H1 (cell line): ENCODE data around the gene NECTIN3. TPM values are rescaled to one million over a fixed set of nuclear protein-coding genes. Genes with fewer than 3 reads are reported as not detected.
A peak's percentile ranks its signal among the peaks of the same experiment; 100 is the strongest.

ENCODE experiments used
- CTCF ChIA-PET: fragments of 300-600 bp; sonication (Branson Sonifier 250); formaldehyde crosslinking; loops from one replicate; lab custom pipeline; 2021; ENCODE audit not compliant: partially characterized antibody; lab: Charles Lee
- POLR2A ChIA-PET: fragments of 300-600 bp; sonication (Branson Sonifier 250); formaldehyde crosslinking; loops from one replicate; lab custom pipeline; 2021; ENCODE audit warnings: inconsistent platforms; ENCODE audit not compliant: partially characterized antibody; lab: Charles Lee
- DNase-seq, 2 experiments: peaks; one replicate each; pipeline versions ENCODE4 v3.0.0 to v3.0.0-alpha.2; 2010 to 2022; ENCODE audit warnings: low spot score in 2 of 2, low read depth in 1 of 2, mixed read lengths in 1 of 2
- FAIRE-seq: peaks from 2 replicates; lab custom pipeline; 2011; peaks lifted over from hg19 to GRCh38; lab: Jason Lieb, UNC
- H2AFZ ChIP-seq: 2 replicates; pipeline ENCODE4 v1.8.1; 2012; ENCODE audit warnings: low read length, inconsistent platforms
- H2AK5ac ChIP-seq: 2 replicates; pipeline ENCODE4 v1.6.1; 2013; ENCODE audit warnings: low read depth, low read length
- H2BK120ac ChIP-seq: replicated peaks from 2 replicates; pipeline ENCODE3; 2013; ENCODE audit warnings: low read depth, low read length, inconsistent platforms
- H2BK12ac ChIP-seq: 2 replicates; pipeline ENCODE4 v1.6.1; 2013; ENCODE audit warnings: low read depth, low read length
- H2BK15ac ChIP-seq: 2 replicates; pipeline ENCODE4 v1.6.1; 2013; ENCODE audit warnings: low read length
- H2BK20ac ChIP-seq: 2 replicates; pipeline ENCODE4 v1.6.1; 2013; ENCODE audit warnings: low read length
- H2BK5ac ChIP-seq: 2 replicates; pipeline ENCODE4 v1.6.1; 2013; ENCODE audit warnings: low read depth, low read length
- H3K14ac ChIP-seq: 2 replicates; pipeline ENCODE4 v1.6.1; 2013; ENCODE audit warnings: inconsistent platforms; ENCODE audit not compliant: insufficient read length
- H3K18ac ChIP-seq: 2 replicates; pipeline ENCODE4 v1.6.1; 2013; ENCODE audit warnings: low read length; ENCODE audit errors: extremely low read depth
- H3K23ac ChIP-seq: 2 replicates; pipeline ENCODE4 v1.6.1; 2013; ENCODE audit warnings: inconsistent platforms; ENCODE audit not compliant: insufficient read length
- H3K23me2 ChIP-seq: 2 replicates; pipeline ENCODE4 v1.6.1; 2013; ENCODE audit warnings: low read depth, low read length
- H3K27ac ChIP-seq: 2 replicates; pipeline ENCODE4 v1.6.1; 2011; ENCODE audit warnings: low read depth, low read length, inconsistent platforms
- H3K27me3 ChIP-seq, 4 experiments: replicated peaks in 1 of 4; 1 replicate in 1 of 4; 2 replicates in 3 of 4; pipeline versions ENCODE4 v1.6.1 to v1.8.1; 2011 to 2013; ENCODE audit warnings: low read length in 3 of 4, mild to moderate bottlenecking in 3 of 4, inconsistent platforms in 2 of 4, mixed read lengths in 2 of 4, moderate library complexity in 1 of 4; ENCODE audit not compliant: control insufficient read depth in 3 of 4, insufficient read depth in 3 of 4; ENCODE audit errors: extremely low read depth in 1 of 4
- H3K36me3 ChIP-seq, 4 experiments: 2 replicates each; pipeline versions ENCODE4 v1.6.1 to v1.8.1; 2011 to 2013; ENCODE audit warnings: mild to moderate bottlenecking in 4 of 4, low read length in 3 of 4, moderate library complexity in 2 of 4, control low read depth in 1 of 4, inconsistent platforms in 1 of 4; ENCODE audit not compliant: insufficient read depth in 4 of 4, control insufficient read depth in 2 of 4
- H3K4ac ChIP-seq: replicated peaks from 2 replicates; pipeline ENCODE3; 2013; ENCODE audit warnings: low read length, low read depth, mixed read lengths, inconsistent platforms; ENCODE audit not compliant: insufficient read length
- H3K4me1 ChIP-seq, 4 experiments: replicated peaks in 1 of 4; 1 replicate in 1 of 4; 2 replicates in 3 of 4; pipeline versions ENCODE4 v1.6.1 to v1.8.1; 2011 to 2013; ENCODE audit warnings: low read length in 3 of 4, inconsistent platforms in 2 of 4, mixed read lengths in 1 of 4; ENCODE audit not compliant: insufficient read depth in 4 of 4, control insufficient read depth in 3 of 4
- H3K4me2 ChIP-seq, 2 experiments: 2 replicates each; pipeline versions ENCODE4 v1.6.1 to v1.8.1; 2011 to 2013; ENCODE audit warnings: low read depth in 2 of 2, low read length in 2 of 2, control low read depth in 1 of 2, inconsistent platforms in 1 of 2, mild to moderate bottlenecking in 1 of 2; ENCODE audit not compliant: insufficient read depth in 1 of 2
- H3K4me3 ChIP-seq, 4 experiments: fragments of 200-600, 300-600 bp in 1 of 4; sonication (generic), shearing (Covaris generic), sonication (Bioruptor Twin) in 1 of 4; 2 replicates each; pipeline versions ENCODE4 v1.5.1 to v1.8.1; 2011 to 2016; ENCODE audit warnings: low read length in 4 of 4, low read depth in 3 of 4, control low read depth in 2 of 4, inconsistent platforms in 2 of 4, mild to moderate bottlenecking in 2 of 4, mixed read lengths in 1 of 4, moderate library complexity in 1 of 4; ENCODE audit not compliant: insufficient read depth in 2 of 4; ENCODE audit errors: extremely low read depth in 1 of 4
- H3K56ac ChIP-seq: replicated peaks from 2 replicates; pipeline ENCODE3; 2013; ENCODE audit warnings: low read depth, mild to moderate bottlenecking, mixed read lengths, low read length, inconsistent platforms; ENCODE audit not compliant: insufficient read length
- H3K79me1 ChIP-seq: 2 replicates; pipeline ENCODE4 v1.6.1; 2013; ENCODE audit warnings: low read depth, low read length, control low read depth
- H3K79me2 ChIP-seq, 2 experiments: 2 replicates each; pipeline versions ENCODE4 v1.6.1 to v1.8.1; 2012 to 2013; ENCODE audit warnings: low read length in 2 of 2, mild to moderate bottlenecking in 2 of 2, inconsistent platforms in 1 of 2; ENCODE audit not compliant: insufficient read depth in 2 of 2, control insufficient read depth in 1 of 2
- H3K9ac ChIP-seq, 4 experiments: replicated peaks in 1 of 4; 1 replicate in 1 of 4; 2 replicates in 3 of 4; pipeline versions ENCODE4 v1.6.1 to v1.8.1; 2011 to 2013; ENCODE audit warnings: low read depth in 3 of 4, low read length in 3 of 4, control low read depth in 2 of 4, mild to moderate bottlenecking in 2 of 4, moderate library complexity in 2 of 4, inconsistent platforms in 1 of 4; ENCODE audit errors: extremely low read depth in 1 of 4
- H3K9me3 ChIP-seq, 2 experiments: 2 replicates each; pipeline versions ENCODE4 v1.6.1 to v1.8.1; 2012 to 2013; ENCODE audit warnings: mild to moderate bottlenecking in 2 of 2, moderate library complexity in 2 of 2, control low read depth in 1 of 2, inconsistent platforms in 1 of 2, low read depth in 1 of 2, low read length in 1 of 2, mixed read lengths in 1 of 2; ENCODE audit not compliant: insufficient read depth in 2 of 2
- H4K20me1 ChIP-seq, 2 experiments: replicated peaks in 1 of 2; 2 replicates each; pipeline versions ENCODE3 to v1.8.1; 2011 to 2013; ENCODE audit warnings: inconsistent platforms in 2 of 2, low read length in 2 of 2, mild to moderate bottlenecking in 1 of 2; ENCODE audit not compliant: insufficient read depth in 2 of 2, control insufficient read depth in 1 of 2
- H4K5ac ChIP-seq: 2 replicates; pipeline ENCODE4 v1.6.1; 2013; ENCODE audit warnings: low read length, low read depth, mixed read lengths, inconsistent platforms; ENCODE audit not compliant: insufficient read length
- H4K8ac ChIP-seq: 2 replicates; pipeline ENCODE4 v1.8.0; 2013; ENCODE audit warnings: mild to moderate bottlenecking, moderate library complexity, low read length, inconsistent platforms; ENCODE audit not compliant: insufficient read depth; ENCODE audit errors: extremely low read depth
- H4K91ac ChIP-seq: replicated peaks from 2 replicates; pipeline ENCODE3; 2013; ENCODE audit warnings: low read length, mixed read lengths, inconsistent platforms; ENCODE audit not compliant: insufficient read length
- BACH1 ChIP-seq: IDR thresholded peaks from 2 replicates; pipeline ENCODE4 v1.6.1; 2012; ENCODE audit warnings: low read length, improper control_type of control experiment
- BCL11A ChIP-seq, 2 experiments: IDR thresholded peaks; one replicate each; pipeline ENCODE4 v1.6.1; 2011; ENCODE audit warnings: low read depth in 2 of 2, low read length in 2 of 2, mild to moderate bottlenecking in 2 of 2
- EP300 ChIP-seq, 2 experiments: IDR thresholded peaks; 1 replicate in 1 of 2; 2 replicates in 1 of 2; pipeline ENCODE4 v1.6.1; 2011 to 2012; ENCODE audit warnings: low read depth in 2 of 2, low read length in 2 of 2, mild to moderate bottlenecking in 2 of 2, borderline replicate concordance in 1 of 2, inconsistent platforms in 1 of 2, moderate library complexity in 1 of 2
- GABPA ChIP-seq: IDR thresholded peaks from 2 replicates; pipeline ENCODE4 v1.6.1; 2011; ENCODE audit warnings: mild to moderate bottlenecking, low read length, moderate library complexity, borderline replicate concordance; ENCODE audit not compliant: insufficient read depth
- JUND ChIP-seq: IDR thresholded peaks from 2 replicates; pipeline ENCODE4 v1.6.1; 2011; ENCODE audit warnings: mild to moderate bottlenecking, improper control_type of control experiment, low read length
- MAFK ChIP-seq: IDR thresholded peaks from 2 replicates; pipeline ENCODE4 v1.6.1; 2012; ENCODE audit warnings: low read depth, mild to moderate bottlenecking, improper control_type of control experiment, low read length
- RAD21 ChIP-seq, 2 experiments: IDR thresholded peaks in 1 of 2; conservative IDR thresholded peaks in 1 of 2; 2 replicates each; pipeline ENCODE4 v1.6.1; 2011; ENCODE audit warnings: low read depth in 2 of 2, low read length in 2 of 2, improper control_type of control experiment in 1 of 2, inconsistent platforms in 1 of 2, mild to moderate bottlenecking in 1 of 2, moderate library complexity in 1 of 2
- SIRT6 ChIP-seq: IDR thresholded peaks from one replicate; pipeline ENCODE4 v1.7.1; 2012; ENCODE audit warnings: low read length, inconsistent platforms
- SP1 ChIP-seq: IDR thresholded peaks from 2 replicates; pipeline ENCODE4 v1.6.1; 2011; ENCODE audit warnings: low read depth, low read length
- TAF7 ChIP-seq: optimal IDR thresholded peaks from 2 replicates; pipeline ENCODE3; 2011; ENCODE audit warnings: low read depth, mild to moderate bottlenecking, inconsistent platforms, low read length, moderate library complexity, borderline replicate concordance
- polyA plus RNA-seq, 7 experiments: library from polyadenylated mRNA; depleted of rRNA in 3 of 7; stranded (reverse) in 5 of 7; unstranded in 2 of 7; fragments of >200 nt in 5 of 7; fragments of 200-250 nt in 2 of 7; gene quantifications; 1 replicate in 5 of 7; 2 replicates in 1 of 7; 4 replicates in 1 of 7; pipeline versions ENCODE4 v1.2.1 to v1.2.3, GENCODE V29; 2011 to 2013; ENCODE audit warnings: missing spikeins in 2 of 7, mixed read lengths in 2 of 7
- total RNA-seq: library from RNA; stranded (reverse); fragmentation: NEBNext Ultra II Directional; extraction: Animal tissue kit (Norgen Biotek cat#: 25700); gene quantifications from 2 replicates; pipeline ENCODE4 v1.2.1, GENCODE V29; 2021
- TF ChIP-seq, protein P1 (sequence below): IDR thresholded peaks from 2 replicates; pipeline ENCODE4 v1.6.1; 2011; ENCODE audit warnings: low read depth, mild to moderate bottlenecking, low read length; ENCODE audit not compliant: insufficient read depth

Gene NECTIN3
- total and polyA plus RNA-seq, 2 of the 8 experiments (the other 6 are each of a cell fraction or from before 2014, with no cell fraction given), result 13.6 to 50.6 TPM

DNA sequence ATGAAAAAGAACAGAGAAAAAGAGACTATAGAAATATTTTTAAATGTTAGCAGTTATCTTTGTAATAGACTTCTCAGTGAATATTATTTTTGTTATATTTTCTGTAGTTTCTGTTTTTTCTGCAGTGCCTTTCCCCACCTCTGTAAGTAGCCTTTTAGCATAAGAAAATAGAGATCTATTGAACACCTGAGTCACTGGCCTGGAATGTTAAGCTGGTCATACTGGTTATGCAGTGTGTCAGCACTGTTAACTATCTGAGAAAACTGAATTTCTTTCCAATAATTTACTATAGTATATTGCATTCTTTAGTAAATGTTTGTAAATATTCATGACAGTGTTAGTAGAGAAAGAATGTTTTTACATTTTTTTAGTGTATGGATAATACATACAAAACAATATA lies 79.8 kb downstream of the NECTIN3 start:
- H4K5ac ChIP-seq, result no peak overlapping the region
- H3K9ac ChIP-seq, result no peak overlapping the region
- no peak overlapping the region for H2BK15ac ChIP-seq
- H2AK5ac ChIP-seq, result no peak overlapping the region
- peaks cover 0 to 2% (median 2%) of the 10 kb centered on the region in 4 experiments; a peak in 1 of 7 replicates for H3K4me1 ChIP-seq
- H3K36me3 ChIP-seq, result peaks cover 0 to 9% (median 1%) of the 10 kb centered on the region in 4 experiments; a peak in 2 of 8 replicates
- no peak overlapping the region for H3K56ac ChIP-seq
- no peak overlapping the region for H2BK12ac ChIP-seq
- H3K4me3 ChIP-seq, result peak overlapping the region in 1 of 4 experiments; percentile 29; a peak in 1 of 8 replicates
- H4K20me1 ChIP-seq, result no peaks in the 10 kb centered on the region
- no peak overlapping the region for H3K4ac ChIP-seq
- H4K91ac ChIP-seq, result no peak overlapping the region
- H3K27ac ChIP-seq, result no peak overlapping the region
- peak overlapping the region in 1 of 2 experiments; percentile 18; a peak in 1 of 4 replicates for H3K4me2 ChIP-seq
- no peak overlapping the region for H2AFZ ChIP-seq
- no peak overlapping the region for H3K23ac ChIP-seq
- H3K9me3 ChIP-seq, result no peaks in the 10 kb centered on the region
- no peaks in the 10 kb centered on the region for H3K27me3 ChIP-seq
- no peak overlapping the region for H3K14ac ChIP-seq
- H3K79me1 ChIP-seq, result no peaks in the 10 kb centered on the region
- H4K8ac ChIP-seq, result no peak overlapping the region
- H2BK5ac ChIP-seq, result no peak overlapping the region
- DNase-seq, result no peak
- no peak for FAIRE-seq
- no peak overlapping the region for H3K18ac ChIP-seq
- ChIA-PET CTCF (interaction anchor here (0.6 to 0.9 kb wide), 2 partner anchors 34 to 852 kb away, joined by 3 read pairs; no protein-coding TSS in a partner anchor), POLR2A (interaction anchor here (0.6 kb wide), 1 partner anchor 43 kb away, joined by 3 read pairs; no protein-coding TSS in a partner anchor)
- no peak overlapping the region for H2BK120ac ChIP-seq
- H3K23me2 ChIP-seq, result no peaks in the 10 kb centered on the region; the same call in 1 of the 2 replicates
- no peaks in the 10 kb centered on the region for H3K79me2 ChIP-seq
- H2BK20ac ChIP-seq, result no peak overlapping the region
- TF ChIP-seq RAD21 (IDR thresholded peaks at IDR 0.05 in 1 of 2, conservative IDR thresholded peaks at IDR 0.05 in 1 of 2; ENCODE audit: low read depth in 2 of 2, low read length in 2 of 2) (no peak), SP1 (peak; percentile 82), JUND (peak; percentile 99), GABPA (no peak), MAFK (peak; percentile 27; the same call in 1 of the 2 replicates), SIRT6 (no peak), BACH1 (0 out of 2 replicates have a peak, but pooled peaks have one; percentile 38), TAF7 (no peak), EP300 (IDR thresholded peaks at IDR 0.05; ENCODE audit: borderline replicate concordance in 1 of 2, low read depth in 2 of 2, low read length in 2 of 2) (peak in 1 of 2 experiments; percentile 54; a peak in 1 of 3 replicates), BCL11A (IDR thresholded peaks at IDR 0.05; ENCODE audit: low read depth in 2 of 2, low read length in 2 of 2) (peak; percentile 75 to 89)
- TF ChIP-seq, protein P1, sequence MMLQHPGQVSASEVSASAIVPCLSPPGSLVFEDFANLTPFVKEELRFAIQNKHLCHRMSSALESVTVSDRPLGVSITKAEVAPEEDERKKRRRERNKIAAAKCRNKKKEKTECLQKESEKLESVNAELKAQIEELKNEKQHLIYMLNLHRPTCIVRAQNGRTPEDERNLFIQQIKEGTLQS, result peak; percentile 24; the same call in 1 of the 2 replicates
